Stomach (tissue), 9 donors: ENCODE results near the gene FICD. TPM values are rescaled to one million over a fixed set of nuclear protein-coding genes. Genes with fewer than 3 reads are reported as not detected.
"Not testable (repeated sequence)": the region's sequence is repeated elsewhere in the genome, so short reads cannot be mapped to it uniquely, and the experiment has no call there.

ENCODE experiments used
- DNase-seq, 2 donors: peaks; one replicate each; pipeline versions ENCODE4 v3.0.0 to v3.0.0-alpha.2; 2013 to 2019
- H3K27ac ChIP-seq, 5 donors: fragments of 200-600 bp in 4 of 5; sonication (generic) in 4 of 5; one replicate each; pipeline ENCODE4 v1.5.1; 2013 to 2019; ENCODE audit warnings: mild to moderate bottlenecking in 1 of 5, moderate library complexity in 1 of 5
- H3K27me3 ChIP-seq, 3 donors: fragments of 200-600 bp; sonication (generic); one replicate each; pipeline ENCODE4 v1.5.1; 2017 to 2019; ENCODE audit warnings: mixed run types in 1 of 3
- H3K36me3 ChIP-seq, 4 donors: fragments of 200-600 bp; sonication (generic); 1 replicate in 3 of 4; 2 replicates in 1 of 4; pipeline ENCODE4 v1.5.1; 2016 to 2019
- H3K4me1 ChIP-seq, 4 donors: fragments of 200-600 bp; sonication (generic); one replicate each; pipeline ENCODE4 v1.5.1; 2016 to 2019
- H3K4me3 ChIP-seq, 4 donors: fragments of 200-600 bp; sonication (generic) in 3 of 4; one replicate each; pipeline ENCODE4 v1.5.1; 2016 to 2019; ENCODE audit warnings: mild to moderate bottlenecking in 1 of 4
- H3K9me3 ChIP-seq, 4 donors: fragments of 200-600 bp; sonication (generic); one replicate each; pipeline ENCODE4 v1.5.1; 2016 to 2019
- CTCF ChIP-seq, 7 experiments: fragments of 450-650 bp in 4 of 7; fragments of 200-600 bp in 3 of 7; sonication (generic) in 3 of 7; IDR thresholded peaks; one replicate each; pipeline ENCODE4 v1.5.1; 2016 to 2019; ENCODE audit warnings: antibody characterized with exemption in 7 of 7, control low read depth in 2 of 7, mild to moderate bottlenecking in 1 of 7
- EP300 ChIP-seq: sonication (generic); formaldehyde crosslinking; IDR thresholded peaks from one replicate; pipeline ENCODE4 v1.6.1; 2017; ENCODE audit warnings: antibody characterized with exemption
- POLR2A ChIP-seq, 4 donors: fragments of 450-650 bp; IDR thresholded peaks; one replicate each; pipeline ENCODE4 v1.6.1; 2016; ENCODE audit warnings: antibody characterized with exemption in 4 of 4, control low read depth in 2 of 4, mild to moderate bottlenecking in 1 of 4, moderate library complexity in 1 of 4
- POLR2AphosphoS5 ChIP-seq, 3 donors: sonication (generic); formaldehyde crosslinking; IDR thresholded peaks; one replicate each; pipeline ENCODE4 v1.6.1; 2016; ENCODE audit warnings: antibody characterized with exemption in 3 of 3
- WGBS, 5 donors: extraction: QIAGEN DNeasy Blood & Tissue Kit in 3 of 5; methylation state at CpG; one replicate each; pipeline versions ENCODE4 v1.1.5 to v1.1.7; 2013 to 2018; 5-methylcytosine and 5-hydroxymethylcytosine counted together
- intact Hi-C: fragments of 100-400 bp; cut with DNase I; formaldehyde crosslinking; loops from one replicate; pipeline ENCODE4 v1.15.1; 2023; ENCODE audit warnings: low total_unique reads
- polyA plus RNA-seq, 3 donors: library from polyadenylated mRNA; stranded (reverse); fragments of 200-250 nt; gene quantifications; one replicate each; pipeline ENCODE4 v1.2.3, GENCODE V29; 2013
- total RNA-seq, 5 donors: library from RNA; depleted of rRNA; stranded (reverse); fragments of >200 nt; gene quantifications; one replicate each; pipeline versions ENCODE4 v1.1.0 to v1.2.3, GENCODE V29; 2014 to 2016
- donor health status: healthy with polysubstance abuse.
- donor health status: Bipolar disorder and iron deficiency.
- donor health status: healthy.

Gene FICD
- total and polyA plus RNA-seq, 8 donors = 1.2 to 26.3 (median 5.0) TPM

- Histone ChIP-seq H3K36me3 (peaks cover 56 to 66% (median 65%) of the 10 kb centered on the region in 4 donors), H3K4me1 (peaks cover 0 to 34% (median 15%) of the 10 kb centered on the region in 4 donors), H3K4me3 (no peak overlapping the region), H3K9me3 (no peaks in the 10 kb centered on the region), H3K27me3 (no peaks in the 10 kb centered on the region), H3K27ac (no peak overlapping the region)
- no peak for TF ChIP-seq CTCF (IDR thresholded peaks at IDR 0.05)
- no peak for TF ChIP-seq POLR2A (IDR thresholded peaks at IDR 0.05)
- TF ChIP-seq EP300 = no peak
- no peak for TF ChIP-seq POLR2AphosphoS5 (IDR thresholded peaks at IDR 0.05)
- WGBS, 5 donors = 78 to 90% (median 87%) methylated on average over 9 of the region's 9 CpGs
- intact Hi-C loops = no loop called here
- DNase-seq = no peak
Measured at GRCh38 chr12:108547686-108548085, 32.6 kb downstream of the FICD start.

DNA sequence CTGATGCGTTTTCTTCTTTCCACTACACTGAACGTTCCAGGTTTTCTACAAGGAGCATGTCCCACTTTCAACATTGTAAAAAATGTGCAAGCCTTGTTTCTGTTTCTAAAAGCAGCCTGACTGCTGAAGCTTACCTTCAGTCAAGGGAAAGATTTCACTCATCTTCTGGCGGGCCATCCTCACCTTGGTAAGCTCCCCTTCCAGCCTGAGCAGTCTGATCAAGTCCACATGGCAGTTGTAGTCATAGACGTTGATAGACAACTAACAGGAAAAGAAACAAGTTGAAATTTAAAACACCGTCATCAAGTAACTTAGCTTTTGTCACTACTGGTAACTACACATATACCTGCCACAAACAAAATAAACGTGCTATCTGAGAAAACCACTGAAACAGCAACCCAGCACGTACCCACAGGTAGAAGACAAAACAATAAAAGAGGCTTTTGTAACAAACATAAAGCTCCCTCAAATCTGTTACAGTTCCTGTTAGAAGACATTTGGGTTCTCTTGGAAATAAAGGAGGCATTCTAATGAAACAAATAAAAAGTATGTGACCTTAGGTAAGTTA lies 34.0 kb downstream of the FICD start:
- peaks cover 0 to 48% (median 19%) of the 10 kb centered on the region in 4 donors for H3K4me1 ChIP-seq
- H3K9me3 ChIP-seq = no peaks in the 10 kb centered on the region
- 64 to 76% (median 67%) methylated on average over 7 of the region's 7 CpGs for WGBS, 5 donors
- H3K27me3 ChIP-seq = no peaks in the 10 kb centered on the region
- no peak overlapping the region for H3K27ac ChIP-seq
- TF ChIP-seq POLR2AphosphoS5 (IDR thresholded peaks at IDR 0.05) (no peak), CTCF (IDR thresholded peaks at IDR 0.05) (no peak), EP300 (no peak), POLR2A (IDR thresholded peaks at IDR 0.05) (no peak)
- peaks cover 44 to 53% (median 51%) of the 10 kb centered on the region in 4 donors for H3K36me3 ChIP-seq
- H3K4me3 ChIP-seq = no peak overlapping the region
- DNase-seq = no peak
- intact Hi-C loops = no loop called here

GRCh38 chr12:108551535-108551934 lies 36.5 kb downstream of the FICD start:
- intact Hi-C loops = no loop called here
- no peaks in the 10 kb centered on the region for H3K27me3 ChIP-seq
- peaks cover 19 to 35% (median 33%) of the 10 kb centered on the region in 4 donors for H3K36me3 ChIP-seq
- 71 to 85% (median 79%) methylated on average over 5 of the region's 5 CpGs for WGBS, 5 donors
- no peak overlapping the region for H3K27ac ChIP-seq
- peaks cover 5 to 72% (median 36%) of the 10 kb centered on the region in 4 donors for H3K4me1 ChIP-seq
- no peak overlapping the region for H3K4me3 ChIP-seq
- no peaks in the 10 kb centered on the region for H3K9me3 ChIP-seq
- TF ChIP-seq EP300 = no peak
- no peak for TF ChIP-seq POLR2AphosphoS5 (IDR thresholded peaks at IDR 0.05)
- TF ChIP-seq CTCF (IDR thresholded peaks at IDR 0.05) = no peak
- TF ChIP-seq POLR2A (IDR thresholded peaks at IDR 0.05) = no peak
- no peak for DNase-seq

DNA sequence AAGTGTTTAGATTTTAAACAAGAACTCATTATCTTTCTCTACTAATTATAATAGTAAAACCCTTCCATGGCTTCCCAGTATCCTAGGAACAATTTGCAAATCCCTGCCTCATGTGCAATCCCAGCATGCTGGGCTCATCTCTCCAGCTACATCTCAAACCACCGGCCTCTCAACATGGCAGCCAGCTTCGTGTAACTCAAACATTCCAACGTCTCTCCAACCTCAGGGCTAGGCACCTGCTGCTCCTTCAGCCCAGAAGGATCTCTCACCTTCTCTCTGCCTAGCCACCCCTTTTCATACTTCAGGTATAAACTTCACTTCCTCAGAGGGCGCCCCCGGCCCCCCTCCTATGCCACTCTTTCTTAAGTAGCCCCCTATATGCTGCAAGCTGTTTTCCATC lies 38.7 kb downstream of the FICD start:
- Histone ChIP-seq H3K4me1 (peaks cover 13 to 85% (median 55%) of the 10 kb centered on the region in 4 donors), H3K9me3 (no peaks in the 10 kb centered on the region), H3K4me3 (no peak overlapping the region), H3K36me3 (peaks cover 0 to 29% (median 17%) of the 10 kb centered on the region in 4 donors), H3K27me3 (no peaks in the 10 kb centered on the region), H3K27ac (no peak overlapping the region)
- WGBS, 5 donors = 89 to 93% (median 90%) methylated on average over 5 of the region's 5 CpGs
- no peak for DNase-seq
- intact Hi-C loops = no loop called here
- TF ChIP-seq CTCF (IDR thresholded peaks at IDR 0.05) (no peak), POLR2AphosphoS5 (IDR thresholded peaks at IDR 0.05) (no peak), EP300 (no peak), POLR2A (IDR thresholded peaks at IDR 0.05) (no peak)

DNA sequence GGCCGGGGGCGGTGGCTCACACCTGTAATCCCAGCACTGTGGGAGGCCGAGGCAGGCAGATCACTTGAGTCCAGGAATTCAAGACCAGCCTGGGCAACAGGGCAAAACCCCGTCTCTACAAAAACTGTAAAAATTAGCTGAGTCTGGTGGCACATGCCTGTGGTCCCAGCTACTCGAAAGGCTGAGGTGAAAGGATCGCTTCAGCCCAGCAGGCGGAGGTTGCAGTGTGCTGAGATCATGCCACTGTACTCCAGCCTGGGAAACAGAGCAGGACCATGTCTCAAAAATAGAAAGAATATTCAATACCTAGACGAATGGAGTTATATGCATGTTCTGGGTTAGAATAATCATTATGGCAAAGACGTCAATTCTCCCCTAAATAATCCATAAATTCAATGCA lies 40.3 kb downstream of the FICD start:
- H3K9me3 ChIP-seq, H3K27me3 ChIP-seq, DNase-seq, H3K4me3 ChIP-seq, H3K27ac ChIP-seq, intact Hi-C loops: not testable (repeated sequence)
- Histone ChIP-seq H3K4me1 (peaks cover 28 to 97% (median 67%) of the 10 kb centered on the region in 4 donors), H3K36me3 (peaks cover 0 to 25% (median 13%) of the 10 kb centered on the region in 4 donors)
- WGBS, 5 donors = 87 to 93% (median 91%) methylated on average over 9 of the region's 9 CpGs
